ENCODE results near the gene OBP2A. TPM values are rescaled to one million over a fixed set of nuclear protein-coding genes. Genes with fewer than 3 reads are reported as not detected.
A peak's percentile ranks its signal among the peaks of the same experiment; 100 is the strongest.
"Not testable (repeated sequence)": the region's sequence is repeated elsewhere in the genome, so short reads cannot be mapped to it uniquely, and the experiment has no call there.

OBP2A gene
- total RNA-seq, 1 experiment from 2014 or later = not detected

DNA sequence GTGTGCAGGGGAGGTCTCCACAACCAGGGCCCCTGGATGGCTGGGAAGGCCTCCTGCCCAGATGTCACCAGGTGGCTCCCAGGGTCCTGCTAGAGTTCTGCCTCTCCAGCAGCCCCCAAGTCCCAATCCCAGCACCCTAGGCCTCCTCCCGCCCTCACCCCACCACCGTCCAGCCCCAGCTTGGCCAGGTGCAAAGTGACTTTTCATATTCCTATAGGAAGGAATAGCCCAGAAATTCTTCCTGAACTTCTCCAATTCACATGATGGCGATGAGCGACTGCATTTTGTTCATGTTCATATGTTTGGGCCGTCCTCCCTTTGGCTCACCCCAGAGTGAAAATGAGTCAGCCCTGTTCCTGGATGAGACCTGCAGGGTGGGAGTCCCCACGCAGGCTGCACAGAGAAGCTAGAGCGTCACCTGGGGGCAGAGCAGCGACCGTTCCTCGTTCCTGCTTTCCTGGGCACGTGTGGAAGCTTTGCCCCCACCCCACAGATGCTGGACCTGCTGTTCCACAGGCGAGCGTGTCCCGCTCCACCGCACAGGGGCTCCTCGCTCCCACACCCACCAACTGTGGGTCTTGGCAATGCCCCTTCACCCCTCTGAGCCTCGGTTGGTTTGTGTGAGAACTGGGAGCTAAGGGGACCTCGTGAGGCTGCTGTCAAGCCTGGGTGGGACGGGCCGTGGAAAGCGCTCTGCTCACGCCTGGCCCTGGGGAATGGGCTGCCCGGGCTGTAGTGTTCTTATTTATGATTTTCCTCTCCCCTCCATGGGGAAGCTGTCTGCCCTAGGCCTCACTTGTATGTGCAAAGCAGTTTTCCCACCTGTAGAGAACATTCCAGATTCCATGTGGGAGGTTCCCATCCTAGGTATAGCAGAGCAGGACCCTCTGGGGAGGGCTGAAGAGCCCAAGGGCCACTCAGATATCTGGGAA, 38.6 kb upstream of the OBP2A start:
- no peak overlapping the region for H3K4me3 ChIP-seq
- H3K36me3 ChIP-seq = peaks cover 27% of the 10 kb centered on the region
- peaks cover 6% of the 10 kb centered on the region for H3K9me3 ChIP-seq
- DNase-seq = no peak
- H3K27me3 ChIP-seq = no peaks in the 10 kb centered on the region

DNA sequence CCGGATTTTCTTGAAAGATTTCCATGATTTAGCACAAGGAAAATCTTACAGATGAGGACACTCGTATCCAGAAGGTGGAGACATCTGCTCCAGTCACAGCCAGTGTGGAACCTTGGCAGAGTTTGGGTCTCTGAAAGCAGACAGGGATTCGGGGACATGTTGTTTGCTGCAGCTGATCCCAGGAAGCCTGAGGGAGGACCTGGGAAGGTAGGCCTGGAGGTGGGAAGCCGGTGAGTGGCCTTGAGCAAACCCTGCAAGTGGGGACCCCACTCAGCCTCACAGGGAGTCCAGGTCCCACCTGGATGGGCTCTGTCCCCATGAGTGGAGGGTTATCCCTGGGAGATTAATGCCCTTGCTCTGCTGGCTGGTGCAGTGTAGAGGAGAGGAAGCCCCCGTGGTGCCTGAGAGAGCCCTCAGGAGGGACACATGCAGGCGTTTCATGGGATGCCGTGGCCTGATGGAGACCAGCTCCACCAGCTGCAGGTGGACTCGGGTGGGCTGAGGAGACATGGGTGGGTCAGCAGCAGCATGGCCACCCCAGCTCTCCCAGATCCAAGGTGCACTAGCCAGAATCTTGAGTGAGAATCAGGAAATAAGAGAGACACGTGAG, 37.6 kb upstream of the OBP2A start:
- peaks cover 20% of the 10 kb centered on the region for H3K36me3 ChIP-seq
- no peak for DNase-seq
- H3K27me3 ChIP-seq = no peaks in the 10 kb centered on the region
- H3K4me3 ChIP-seq = no peak overlapping the region
- H3K9me3 ChIP-seq = peaks cover 6% of the 10 kb centered on the region

DNA sequence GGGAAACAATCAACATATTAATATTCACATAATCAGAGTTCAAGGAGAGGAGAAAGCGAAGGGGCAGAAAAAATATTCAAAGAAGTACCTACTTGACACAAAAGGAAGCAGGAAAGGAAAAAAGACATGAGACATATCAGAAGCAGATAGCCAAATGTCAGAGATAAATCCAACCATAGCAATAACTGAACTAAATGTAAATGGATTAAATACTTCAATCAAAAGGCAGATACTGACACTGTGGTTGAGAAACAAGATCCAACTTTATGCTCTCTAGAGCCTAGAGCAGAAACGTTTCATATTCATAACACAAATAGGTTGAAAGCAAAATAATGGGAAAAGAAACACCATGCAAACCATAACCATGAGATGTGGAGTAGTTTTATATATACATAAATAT, 36.5 kb upstream of the OBP2A start:
- H3K27me3 ChIP-seq = no peaks in the 10 kb centered on the region
- H3K9me3 ChIP-seq = peaks cover 6% of the 10 kb centered on the region
- DNase-seq = no peak
- H3K36me3 ChIP-seq = peaks cover 9% of the 10 kb centered on the region
- H3K4me3 ChIP-seq = no peak overlapping the region

DNA sequence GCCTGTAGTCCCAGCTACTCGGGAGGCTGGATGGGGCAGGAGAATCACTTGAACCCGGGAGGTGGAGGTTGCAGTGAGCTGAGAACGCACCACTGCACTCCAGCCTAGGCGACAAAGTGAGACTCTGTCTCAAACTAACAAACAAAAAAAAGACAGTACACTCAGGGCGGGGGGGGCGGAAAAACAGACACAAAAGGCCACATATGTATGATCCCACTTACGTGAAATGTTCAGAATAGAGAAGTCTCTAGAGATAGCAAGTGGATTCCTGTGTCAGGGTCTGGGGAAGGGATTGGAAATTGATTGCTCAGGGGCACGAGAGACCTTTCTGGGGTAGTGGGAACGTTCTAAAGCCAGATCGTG, 33.7 kb upstream of the OBP2A start:
- Histone ChIP-seq H3K4me3 (no peak overlapping the region), H3K36me3 (no peaks in the 10 kb centered on the region), H3K27me3 (no peaks in the 10 kb centered on the region), H3K9me3 (peaks cover 6% of the 10 kb centered on the region)
- DNase-seq = no peak

DNA sequence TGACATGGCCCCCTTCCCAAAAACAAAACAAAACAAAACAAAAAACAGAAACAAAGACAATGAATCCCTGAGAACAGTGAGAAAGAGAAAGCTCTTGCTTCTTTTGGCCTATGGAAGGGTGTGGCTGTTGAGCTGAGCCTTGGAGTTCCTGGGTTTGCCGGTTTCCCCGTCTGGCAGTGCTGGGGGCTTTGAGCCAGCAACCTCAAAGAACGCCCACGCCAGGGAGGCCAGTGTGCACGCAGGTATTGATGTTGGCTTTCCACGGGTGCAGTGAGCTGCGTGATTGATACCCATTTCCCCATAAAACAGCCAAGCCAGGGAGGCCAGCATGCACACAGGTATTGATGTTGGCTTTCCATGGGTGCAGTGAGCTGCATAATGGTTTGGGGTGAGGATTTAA, 33.0 kb upstream of the OBP2A start:
- DNase-seq = peak; percentile 28
- H3K4me3 ChIP-seq = no peak overlapping the region
- no peaks in the 10 kb centered on the region for H3K36me3 ChIP-seq
- no peaks in the 10 kb centered on the region for H3K27me3 ChIP-seq
- peaks cover 6% of the 10 kb centered on the region for H3K9me3 ChIP-seq

DNA sequence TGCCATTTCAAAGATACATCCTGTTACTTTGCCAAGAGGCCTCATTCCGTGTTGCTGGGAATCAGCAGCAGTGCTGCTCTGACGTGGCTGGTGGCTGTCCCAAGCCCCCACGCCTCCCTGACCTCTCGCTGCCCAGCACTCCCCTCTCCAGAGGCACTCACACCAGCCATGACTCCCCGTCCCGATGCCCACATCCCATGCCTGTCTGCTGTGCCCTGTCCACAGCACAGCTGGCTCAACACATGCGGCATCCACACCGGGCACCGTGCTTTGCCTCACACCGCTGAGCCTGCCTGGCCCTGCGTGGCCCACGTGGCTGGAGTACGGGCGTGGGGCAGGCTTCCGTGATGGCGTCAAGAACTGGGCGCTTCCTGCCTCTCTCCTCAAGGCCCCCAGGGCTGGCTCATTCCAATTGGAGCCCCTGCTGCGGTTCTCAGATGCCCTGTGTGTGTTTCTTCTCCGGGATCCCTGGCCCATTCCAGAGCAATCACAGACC, 32.5 kb upstream of the OBP2A start:
- Histone ChIP-seq H3K36me3 (no peaks in the 10 kb centered on the region), H3K9me3 (peaks cover 6% of the 10 kb centered on the region), H3K4me3 (no peak overlapping the region), H3K27me3 (no peaks in the 10 kb centered on the region)
- no peak for DNase-seq

DNA sequence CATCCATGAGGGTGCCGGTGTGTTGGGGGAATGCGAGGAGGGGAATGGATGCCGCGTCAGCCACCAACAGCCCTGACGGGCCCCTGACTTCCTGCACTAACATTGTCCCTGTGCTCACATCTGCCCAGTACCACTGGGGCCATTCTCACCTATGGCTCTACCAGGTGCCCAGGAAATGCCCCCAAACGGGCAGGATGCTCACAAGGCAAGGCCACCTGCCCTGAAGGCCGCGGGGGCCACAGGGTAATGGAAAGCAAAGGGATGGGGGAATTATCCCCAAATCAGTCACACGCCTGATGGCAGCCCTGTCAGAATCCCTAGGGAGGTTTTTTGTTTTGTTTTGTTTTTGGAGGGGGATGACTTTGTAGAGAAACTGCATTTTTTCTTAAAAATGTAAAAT, 32.0 kb upstream of the OBP2A start:
- H3K9me3 ChIP-seq, DNase-seq, H3K36me3 ChIP-seq: not testable (repeated sequence)

DNA sequence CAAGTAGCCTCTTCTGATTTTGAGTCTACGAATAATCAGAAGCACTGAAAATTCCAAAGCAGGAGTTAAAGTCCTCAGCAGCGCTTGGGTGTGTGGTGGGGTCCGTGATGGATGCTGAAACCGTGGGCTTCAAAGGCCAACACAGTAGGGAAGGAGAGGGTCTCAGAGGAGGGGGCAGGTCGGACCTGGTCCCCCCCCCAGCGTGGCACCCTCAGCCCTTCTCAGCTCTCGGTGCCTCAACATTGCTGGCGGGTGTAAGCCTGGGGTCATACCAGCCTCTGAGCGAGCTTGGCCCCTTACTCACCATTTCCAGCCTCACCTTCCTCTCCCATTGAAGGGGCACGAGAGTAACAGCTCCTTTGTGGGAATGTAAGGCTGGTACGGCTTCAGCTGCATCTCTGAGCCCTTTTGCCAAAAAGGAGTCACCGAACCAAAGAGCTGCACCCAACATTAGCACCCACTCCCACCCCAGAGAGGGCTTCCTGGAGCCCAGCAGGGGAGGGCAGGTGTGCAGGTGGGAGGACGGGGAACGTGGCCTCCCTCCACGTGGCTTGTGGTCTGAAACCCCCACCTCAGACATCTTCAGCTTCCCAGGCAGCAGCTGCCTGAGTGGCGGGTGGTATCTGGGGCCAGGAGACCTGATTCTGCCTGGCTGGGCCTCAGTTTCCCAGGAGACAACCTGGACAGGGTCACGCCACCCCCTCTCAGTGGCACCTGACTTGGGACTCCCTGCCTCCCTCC, 31.4 kb upstream of the OBP2A start:
- no peak for DNase-seq
- Histone ChIP-seq H3K36me3 (no peaks in the 10 kb centered on the region), H3K27me3 (no peaks in the 10 kb centered on the region), H3K9me3 (peaks cover 2% of the 10 kb centered on the region; the same call in 1 of the 2 replicates), H3K4me3 (no peak overlapping the region)

More for the DNA sequence above, 32.0 kb upstream of the OBP2A start:
- not testable (repeated sequence) for H3K4me3 ChIP-seq, H3K27me3 ChIP-seq

DNA sequence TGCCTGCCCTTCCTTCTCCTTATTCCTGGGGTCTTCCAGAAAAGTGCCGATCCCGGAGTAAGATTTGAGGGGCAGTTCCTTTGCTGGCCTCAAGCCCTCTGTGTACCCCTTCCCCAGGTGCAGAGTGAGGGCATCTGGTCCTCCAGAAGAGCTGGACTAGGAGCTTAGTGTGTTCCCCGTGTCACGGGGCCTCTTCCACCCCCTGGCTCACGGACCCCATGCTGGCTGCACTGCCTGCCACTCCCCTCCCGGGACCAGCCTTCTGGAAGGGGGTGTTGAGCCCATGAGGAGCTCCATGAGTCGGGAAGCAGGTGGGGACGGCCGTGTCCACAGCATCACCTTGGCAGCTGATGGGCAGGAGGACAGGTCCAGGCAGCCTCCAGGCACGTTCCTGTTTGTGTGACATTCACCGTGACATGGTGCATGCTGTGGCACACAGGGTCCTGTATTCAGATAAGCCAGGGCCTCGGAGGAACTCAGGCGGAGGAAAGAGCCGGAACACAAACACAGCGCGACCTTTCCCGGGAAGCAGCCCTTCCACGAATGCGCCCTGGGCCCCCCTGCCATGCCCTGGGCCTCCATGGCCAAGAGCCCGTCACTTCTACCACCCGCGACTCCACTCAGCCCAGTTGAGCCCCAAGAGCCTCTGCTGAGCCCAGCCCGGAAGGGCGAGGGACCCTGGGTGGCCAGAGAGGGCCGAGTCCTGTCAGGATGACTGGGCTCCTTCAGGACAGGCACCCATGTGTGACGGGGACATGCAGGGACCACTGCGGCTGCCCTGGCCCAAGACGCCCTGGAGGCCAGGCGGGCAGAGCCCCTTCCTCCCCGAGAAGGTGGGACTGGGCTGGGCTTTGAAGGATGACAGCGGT, 30.6 kb upstream of the OBP2A start:
- H3K9me3 ChIP-seq = no peaks in the 10 kb centered on the region
- no peak for DNase-seq
- no peaks in the 10 kb centered on the region for H3K36me3 ChIP-seq
- no peaks in the 10 kb centered on the region for H3K27me3 ChIP-seq
- no peak overlapping the region for H3K4me3 ChIP-seq

DNA sequence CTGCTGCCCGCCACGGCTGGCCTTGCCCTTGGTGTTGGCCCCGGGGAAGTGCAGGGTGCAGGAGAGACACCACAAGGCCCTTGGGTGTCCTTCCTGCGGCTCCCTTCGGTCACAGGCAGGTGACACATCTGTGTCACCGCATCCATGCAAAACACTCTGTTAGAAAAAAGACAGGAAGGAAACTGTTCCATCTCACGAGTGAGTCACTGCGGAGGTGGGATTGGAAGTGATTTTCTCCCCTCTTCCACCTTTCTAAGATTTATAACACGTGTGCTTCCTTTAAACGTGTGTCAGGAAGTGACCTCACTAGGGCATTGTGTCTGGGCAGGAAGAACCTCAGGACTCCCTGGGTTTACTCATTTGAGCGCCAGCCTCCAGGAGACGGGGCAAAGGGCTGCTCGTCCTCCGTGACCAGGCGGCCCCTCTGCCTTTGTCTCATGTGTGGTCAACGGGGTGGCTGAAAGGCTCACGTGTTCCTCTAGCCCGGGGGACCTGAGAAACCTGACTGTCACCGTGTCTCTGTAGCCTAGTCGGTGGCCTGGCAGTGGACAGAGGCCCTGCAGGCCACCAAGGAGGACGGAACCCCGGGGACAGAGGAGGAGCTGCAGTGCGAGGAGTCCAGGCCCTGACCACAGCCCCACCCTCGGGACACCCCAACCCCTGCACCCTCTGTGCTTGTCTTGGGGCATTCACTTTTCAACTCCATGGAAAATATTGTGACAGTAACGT, 29.6 kb upstream of the OBP2A start:
- H3K4me3 ChIP-seq = no peak overlapping the region
- no peak for DNase-seq
- no peaks in the 10 kb centered on the region for H3K9me3 ChIP-seq
- no peaks in the 10 kb centered on the region for H3K36me3 ChIP-seq
- no peaks in the 10 kb centered on the region for H3K27me3 ChIP-seq

DNA sequence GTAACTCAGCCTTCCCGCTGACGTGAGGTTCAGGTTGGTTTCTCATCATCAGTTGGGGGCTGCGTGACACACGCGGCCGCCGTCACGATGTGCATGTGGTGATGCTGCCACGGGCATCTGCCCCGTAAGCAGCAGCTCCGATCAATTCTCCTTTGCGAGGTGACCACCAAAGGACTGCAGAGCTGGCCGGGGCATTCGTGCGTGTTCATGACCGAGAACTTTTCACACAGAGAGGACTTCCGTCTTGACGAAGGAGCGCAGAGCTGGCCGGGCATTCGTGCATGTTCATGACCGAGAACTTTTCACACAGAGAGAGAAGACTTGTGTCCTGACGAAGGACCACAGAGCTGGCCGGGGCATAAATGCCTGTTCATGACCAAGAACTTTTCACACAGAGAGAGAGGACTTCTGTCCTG, 28.5 kb upstream of the OBP2A start:
- no peaks in the 10 kb centered on the region for H3K9me3 ChIP-seq
- H3K4me3 ChIP-seq = no peak overlapping the region
- no peak for DNase-seq
- H3K27me3 ChIP-seq = no peaks in the 10 kb centered on the region
- H3K36me3 ChIP-seq = no peaks in the 10 kb centered on the region

DNA sequence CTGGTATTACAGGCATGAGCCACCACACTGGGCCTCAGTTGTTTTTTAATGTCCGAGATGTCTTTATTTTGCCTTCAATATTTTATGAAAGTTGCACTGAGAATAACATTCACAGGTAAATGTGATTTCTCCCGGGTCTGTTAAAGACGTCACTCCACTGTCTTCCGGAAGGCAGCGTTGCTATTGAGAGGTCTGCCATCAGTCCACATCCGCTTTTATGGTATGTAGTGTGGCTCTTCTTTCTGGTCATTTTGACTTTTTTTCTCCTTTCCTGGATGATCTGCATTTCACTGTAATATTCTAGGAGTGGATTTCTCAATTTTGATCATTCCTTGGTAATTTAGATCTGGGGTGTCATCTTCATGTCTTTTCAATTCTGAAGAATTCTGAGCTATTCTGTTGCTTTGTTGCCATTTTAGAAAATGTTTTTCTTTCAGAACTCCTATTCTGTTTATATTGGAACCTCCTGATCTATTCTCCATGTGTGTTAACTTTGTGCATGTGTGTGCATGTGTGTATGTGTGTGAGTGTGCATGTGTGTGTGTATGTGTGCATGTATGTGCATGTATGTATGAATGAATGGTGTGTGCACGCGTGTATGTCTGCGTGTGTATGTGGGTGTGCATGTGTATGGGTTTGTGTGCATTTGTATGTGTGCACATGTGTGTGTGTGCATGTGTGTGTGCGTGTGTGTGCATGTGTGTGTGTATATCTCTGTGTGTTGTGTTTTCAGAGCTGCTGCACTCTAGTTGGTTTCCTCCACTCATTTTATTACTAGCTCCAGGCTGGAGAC, 26.6 kb upstream of the OBP2A start:
- Histone ChIP-seq H3K36me3 (no peaks in the 10 kb centered on the region), H3K9me3 (no peaks in the 10 kb centered on the region), H3K4me3 (no peak overlapping the region), H3K27me3 (no peaks in the 10 kb centered on the region)
- no peak for DNase-seq

DNA sequence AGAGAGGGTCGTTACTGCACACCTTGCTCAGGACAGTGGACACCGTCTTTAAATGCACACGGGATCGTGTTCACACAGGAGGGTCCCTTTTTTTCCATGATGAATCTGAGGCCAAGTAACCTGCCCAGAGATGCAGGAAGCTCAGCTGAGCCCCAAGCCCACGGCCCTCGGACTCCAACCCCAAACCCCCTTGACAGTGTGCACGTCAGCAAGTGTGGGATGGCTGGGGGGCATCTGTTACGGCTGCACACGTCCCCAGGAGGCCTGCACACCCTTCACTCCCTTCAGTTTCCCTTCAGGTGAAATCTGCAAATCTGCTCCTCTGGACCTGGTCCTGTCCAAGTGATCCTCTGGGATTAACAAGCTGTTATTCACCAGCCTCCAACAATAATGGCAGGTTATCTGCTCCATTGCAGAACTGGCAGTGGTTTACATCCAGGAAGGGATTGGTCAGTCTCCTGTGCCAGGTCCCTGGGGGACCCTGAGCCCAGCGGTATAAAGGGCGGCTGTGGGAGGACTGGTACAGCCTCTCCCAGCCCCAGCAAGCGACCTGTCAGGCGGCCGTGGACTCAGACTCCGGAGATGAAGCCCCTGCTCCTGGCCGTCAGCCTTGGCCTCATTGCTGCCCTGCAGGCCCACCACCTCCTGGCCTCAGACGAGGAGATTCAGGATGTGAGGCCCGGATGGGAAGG, 24.9 kb upstream of the OBP2A start, which contains the start of gene LCN1:
Gene LCN1, plus strand, starts transcription at position 525 of the 692 bp plus-strand sequence. Its CDS starts 58 bp downstream, at position 583.
- H3K4me3 ChIP-seq = no peak within 1 kb of the TSS
- no peak for DNase-seq
- H3K27me3 ChIP-seq = no peaks in the 10 kb centered on the region
- no peaks in the 10 kb centered on the region for H3K36me3 ChIP-seq
- no peaks in the 10 kb centered on the region for H3K9me3 ChIP-seq

DNA sequence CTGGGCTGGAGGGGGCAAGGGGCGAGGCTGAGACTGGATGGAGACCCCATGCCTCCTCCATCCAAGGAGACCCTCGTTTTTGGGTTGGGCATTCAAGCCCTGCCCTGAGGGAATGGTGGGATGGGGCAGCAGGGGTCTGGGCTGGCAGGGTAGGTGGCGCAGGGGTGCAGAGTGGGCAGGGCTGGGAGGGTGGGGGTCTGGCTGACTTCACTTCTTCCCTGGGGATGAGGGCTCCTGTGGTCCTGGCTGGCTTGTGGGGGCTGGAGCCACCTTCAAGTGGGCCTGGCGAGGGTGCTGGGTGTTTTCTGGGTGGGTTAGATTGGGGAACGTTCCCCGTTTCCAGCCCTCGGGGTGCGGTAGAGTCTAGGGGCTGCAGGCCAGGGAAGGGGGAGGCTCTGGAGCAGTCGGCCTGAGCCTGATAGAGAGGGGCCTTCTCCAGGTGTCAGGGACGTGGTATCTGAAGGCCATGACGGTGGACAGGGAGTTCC, 24.3 kb upstream of the OBP2A start:
- DNase-seq = no peak
- no peaks in the 10 kb centered on the region for H3K9me3 ChIP-seq
- H3K4me3 ChIP-seq = no peak overlapping the region
- no peaks in the 10 kb centered on the region for H3K36me3 ChIP-seq
- no peaks in the 10 kb centered on the region for H3K27me3 ChIP-seq

Measured in MG63 (cell line).